Chondrocyte (in vitro differentiated cells): ENCODE measurements around the gene SMAP1. TPM values are rescaled to one million over a fixed set of nuclear protein-coding genes. Genes with fewer than 3 reads are reported as not detected.
"Not testable (repeated sequence)": the region's sequence is repeated elsewhere in the genome, so short reads cannot be mapped to it uniquely, and the experiment has no call there.

Experiments
- DNase-seq: peaks from one replicate; pipeline ENCODE4 v3.0.0; 2021; ENCODE audit warnings: mixed read lengths, low spot score
- H3K27ac Mint-ChIP-seq: one replicate; pipeline ENCODE4 v1.8.0; 2021; ENCODE audit warnings: mild to moderate bottlenecking, moderate library complexity, mixed read lengths; ENCODE audit not compliant: unreplicated experiment
- H3K27me3 Mint-ChIP-seq: 2 replicates; pipeline ENCODE4 v1.8.0; 2021; ENCODE audit warnings: low read depth, mixed read lengths
- H3K36me3 Mint-ChIP-seq: 2 replicates; pipeline ENCODE4 v1.8.0; 2021; ENCODE audit warnings: low read depth, mixed read lengths
- H3K4me1 Mint-ChIP-seq: 2 replicates; pipeline ENCODE4 v1.8.0; 2021; ENCODE audit warnings: low read depth, mild to moderate bottlenecking, mixed read lengths
- H3K4me3 Mint-ChIP-seq: one replicate; pipeline ENCODE4 v1.8.0; 2021; ENCODE audit warnings: mild to moderate bottlenecking, moderate library complexity, mixed read lengths; ENCODE audit not compliant: unreplicated experiment
- H3K9me3 Mint-ChIP-seq: 2 replicates; pipeline ENCODE4 v1.8.0; 2021; ENCODE audit warnings: low read depth, mixed read lengths
- CTCF ChIP-seq: fragments of 200-600 bp; sonication (generic); IDR thresholded peaks from 2 replicates; pipeline ENCODE4 v1.5.0; 2021; ENCODE audit warnings: antibody characterized with exemption, mild to moderate bottlenecking, moderate library complexity
- total RNA-seq: library from RNA; stranded (reverse); gene quantifications from 3 replicates; pipeline ENCODE4 v1.2.1, GENCODE V29; 2021

Gene SMAP1
- total RNA-seq, 1 donor from 2014 or later = 27.2 TPM

- Mint-ChIP-seq H3K27me3 (no peaks in the 10 kb centered on the region), H3K9me3 (peaks cover 4% of the 10 kb centered on the region), H3K27ac (no peak overlapping the region), H3K4me1 (no peaks in the 10 kb centered on the region), H3K36me3 (peaks cover 6% of the 10 kb centered on the region), H3K4me3 (no peak overlapping the region)
- TF ChIP-seq CTCF = no peak
- DNase-seq = no peak
Observed at GRCh38 chr6:70758883-70759282, 91.2 kb downstream of the SMAP1 start.

GRCh38 chr6:70763754-70764510, 96.2 kb downstream of the SMAP1 start:
- Mint-ChIP-seq H3K9me3 (peaks cover 1% of the 10 kb centered on the region), H3K27me3 (no peaks in the 10 kb centered on the region), H3K4me1 (no peaks in the 10 kb centered on the region), H3K27ac (no peak overlapping the region), H3K4me3 (no peak overlapping the region), H3K36me3 (peaks cover 10% of the 10 kb centered on the region)
- DNase-seq = no peak
- no peak for TF ChIP-seq CTCF

GRCh38 chr6:70764706-70765105, 97.0 kb downstream of the SMAP1 start:
- Mint-ChIP-seq H3K9me3 (peaks cover 2% of the 10 kb centered on the region), H3K36me3 (peaks cover 11% of the 10 kb centered on the region), H3K27ac (no peak overlapping the region), H3K4me1 (no peaks in the 10 kb centered on the region), H3K4me3 (no peak overlapping the region), H3K27me3 (no peaks in the 10 kb centered on the region)
- DNase-seq = no peak
- no peak for TF ChIP-seq CTCF

- not testable (repeated sequence) for DNase-seq, H3K4me3 Mint-ChIP-seq, H3K9me3 Mint-ChIP-seq, H3K27ac Mint-ChIP-seq, H3K4me1 Mint-ChIP-seq, H3K27me3 Mint-ChIP-seq
- H3K36me3 Mint-ChIP-seq = peaks cover 14% of the 10 kb centered on the region
Observed at GRCh38 chr6:70771351-70771750, 103.7 kb downstream of the SMAP1 start.

GRCh38 chr6:70779934-70780333, 112.3 kb downstream of the SMAP1 start:
- Mint-ChIP-seq H3K4me3 (no peak overlapping the region), H3K36me3 (peaks cover 13% of the 10 kb centered on the region), H3K27ac (no peak overlapping the region), H3K9me3 (peaks cover 8% of the 10 kb centered on the region), H3K4me1 (no peaks in the 10 kb centered on the region), H3K27me3 (no peaks in the 10 kb centered on the region)
- no peak for DNase-seq
- no peak for TF ChIP-seq CTCF
